ENCODE data around the gene GRM5. TPM values are rescaled to one million over a fixed set of nuclear protein-coding genes. Genes with fewer than 3 reads are reported as not detected.
"Not testable (repeated sequence)": the region's sequence is repeated elsewhere in the genome, so short reads cannot be mapped to it uniquely, and the experiment has no call there.

The GRM5 gene
- total RNA-seq, 1 donor from 2014 or later, result not detected

GRCh38 chr11:89052220-89052619 lies 13.6 kb downstream of the GRM5 start:
- DNase-seq, result no peak
- TF ChIP-seq CTCF (IDR thresholded peaks at IDR 0.05; ENCODE audit: borderline replicate concordance), result no peak
- Histone ChIP-seq H3K27me3 (ENCODE audit: low read depth) (no peaks in the 10 kb centered on the region), H3K36me3 (no peaks in the 10 kb centered on the region), H3K4me1 (no peaks in the 10 kb centered on the region), H3K9me3 (replicated peaks) (peaks cover 9% of the 10 kb centered on the region), H3K27ac (replicated peaks) (no peak overlapping the region), H3K4me3 (no peak overlapping the region)
- intact Hi-C loops (cut with micrococcal nuclease), result no loop called here

GRCh38 chr11:89047159-89047558 lies 18.6 kb downstream of the GRM5 start:
- H3K9me3 ChIP-seq (replicated peaks); intact Hi-C loops (cut with micrococcal nuclease); H3K4me3 ChIP-seq; DNase-seq; H3K36me3 ChIP-seq; H3K27ac ChIP-seq (replicated peaks); H3K4me1 ChIP-seq; H3K27me3 ChIP-seq (ENCODE audit: low read depth): not testable (repeated sequence)

- H3K27me3 ChIP-seq (ENCODE audit: low read depth); H3K27ac ChIP-seq (replicated peaks); intact Hi-C loops (cut with micrococcal nuclease); H3K4me3 ChIP-seq; H3K36me3 ChIP-seq; DNase-seq; H3K4me1 ChIP-seq; H3K9me3 ChIP-seq (replicated peaks): not testable (repeated sequence)
Measured at GRCh38 chr11:89043861-89044588, 21.8 kb downstream of the GRM5 start.

- H3K4me1 ChIP-seq; H3K27me3 ChIP-seq (ENCODE audit: low read depth); intact Hi-C loops (cut with micrococcal nuclease); H3K4me3 ChIP-seq; H3K36me3 ChIP-seq; H3K27ac ChIP-seq (replicated peaks); DNase-seq: not testable (repeated sequence)
- peaks cover 11% of the 10 kb centered on the region for H3K9me3 ChIP-seq (replicated peaks)
Measured at GRCh38 chr11:89029671-89030070, 36.1 kb downstream of the GRM5 start.

- Histone ChIP-seq H3K27ac (replicated peaks) (no peak overlapping the region), H3K36me3 (no peaks in the 10 kb centered on the region), H3K4me1 (no peaks in the 10 kb centered on the region), H3K4me3 (no peak overlapping the region), H3K27me3 (ENCODE audit: low read depth) (no peaks in the 10 kb centered on the region), H3K9me3 (replicated peaks) (peaks cover 6% of the 10 kb centered on the region)
- intact Hi-C loops (cut with micrococcal nuclease), result no loop called here
- DNase-seq, result no peak
- no peak for TF ChIP-seq CTCF (IDR thresholded peaks at IDR 0.05; ENCODE audit: borderline replicate concordance)
Measured at GRCh38 chr11:89021339-89021738, 44.4 kb downstream of the GRM5 start.

- H3K4me3 ChIP-seq; intact Hi-C loops (cut with micrococcal nuclease); H3K36me3 ChIP-seq; H3K4me1 ChIP-seq; H3K27me3 ChIP-seq (ENCODE audit: low read depth); H3K9me3 ChIP-seq (replicated peaks); DNase-seq; H3K27ac ChIP-seq (replicated peaks): not testable (repeated sequence)
Measured at GRCh38 chr11:89019827-89020547, 45.8 kb downstream of the GRM5 start.

- no peak for TF ChIP-seq CTCF (IDR thresholded peaks at IDR 0.05; ENCODE audit: borderline replicate concordance)
- Histone ChIP-seq H3K9me3 (replicated peaks) (no peaks in the 10 kb centered on the region), H3K4me3 (no peak overlapping the region), H3K27ac (replicated peaks) (no peak overlapping the region), H3K36me3 (no peaks in the 10 kb centered on the region), H3K27me3 (ENCODE audit: low read depth) (no peaks in the 10 kb centered on the region), H3K4me1 (no peaks in the 10 kb centered on the region)
- intact Hi-C loops (cut with micrococcal nuclease), result no loop called here
- DNase-seq, result no peak
Measured at GRCh38 chr11:89016214-89016613, 49.6 kb downstream of the GRM5 start.
